HG02943 (cell line): ENCODE data around the gene PPM1J.

Source experiments
- ATAC-seq: cut with Tn5 transposase; IDR thresholded peaks from one replicate; pipeline ENCODE4 v1.9.1; 2021; ENCODE audit warnings: mild to moderate bottlenecking, low read depth, moderate library complexity; ENCODE audit not compliant: unreplicated experiment

The PPM1J gene

GRCh38 chr1:112707221-112708001 lies 7.7 kb downstream of the PPM1J start:
- peak; percentile 64 for ATAC-seq

- peak; percentile 60 for ATAC-seq
These were observed 8.5 kb downstream of the PPM1J start, which contains the start of gene RHOC for GRCh38 chr1:112706505-112707220. TSS of gene RHOC (minus strand) at chr1:112707127. CDS start at chr1:112703799, 3,328 bp downstream.

- ATAC-seq = peak; percentile 46
These were observed 10.1 kb downstream of the PPM1J start for GRCh38 chr1:112704934-112705627.

GRCh38 chr1:112704391-112704933 lies 10.7 kb downstream of the PPM1J start:
- no peak for ATAC-seq

- ATAC-seq = no peak
These were observed 11.4 kb downstream of the PPM1J start for GRCh38 chr1:112703706-112704105.

- ATAC-seq = no peak
These were observed 12.5 kb downstream of the PPM1J start for GRCh38 chr1:112702420-112703261.

- ATAC-seq = no peak
These were observed 13.1 kb downstream of the PPM1J start for GRCh38 chr1:112702067-112702395.

GRCh38 chr1:112701227-112702066 lies 13.7 kb downstream of the PPM1J start:
- ATAC-seq = no peak

GRCh38 chr1:112700290-112701226 lies 14.6 kb downstream of the PPM1J start:
- no peak for ATAC-seq

- ATAC-seq = no peak
These were observed 15.5 kb downstream of the PPM1J start for GRCh38 chr1:112699425-112700144.

GRCh38 chr1:112698366-112699310 lies 16.5 kb downstream of the PPM1J start:
- ATAC-seq = no peak

GRCh38 chr1:112697781-112698201 lies 17.3 kb downstream of the PPM1J start:
- no peak for ATAC-seq

- no peak for ATAC-seq
These were observed 18.4 kb downstream of the PPM1J start for GRCh38 chr1:112696578-112697314.

- ATAC-seq = no peak
These were observed 19.9 kb downstream of the PPM1J start for GRCh38 chr1:112695276-112695675.

GRCh38 chr1:112694363-112694929 lies 20.7 kb downstream of the PPM1J start:
- no peak for ATAC-seq
